ENCODE data around the gene PCDHGB1.

DNA sequence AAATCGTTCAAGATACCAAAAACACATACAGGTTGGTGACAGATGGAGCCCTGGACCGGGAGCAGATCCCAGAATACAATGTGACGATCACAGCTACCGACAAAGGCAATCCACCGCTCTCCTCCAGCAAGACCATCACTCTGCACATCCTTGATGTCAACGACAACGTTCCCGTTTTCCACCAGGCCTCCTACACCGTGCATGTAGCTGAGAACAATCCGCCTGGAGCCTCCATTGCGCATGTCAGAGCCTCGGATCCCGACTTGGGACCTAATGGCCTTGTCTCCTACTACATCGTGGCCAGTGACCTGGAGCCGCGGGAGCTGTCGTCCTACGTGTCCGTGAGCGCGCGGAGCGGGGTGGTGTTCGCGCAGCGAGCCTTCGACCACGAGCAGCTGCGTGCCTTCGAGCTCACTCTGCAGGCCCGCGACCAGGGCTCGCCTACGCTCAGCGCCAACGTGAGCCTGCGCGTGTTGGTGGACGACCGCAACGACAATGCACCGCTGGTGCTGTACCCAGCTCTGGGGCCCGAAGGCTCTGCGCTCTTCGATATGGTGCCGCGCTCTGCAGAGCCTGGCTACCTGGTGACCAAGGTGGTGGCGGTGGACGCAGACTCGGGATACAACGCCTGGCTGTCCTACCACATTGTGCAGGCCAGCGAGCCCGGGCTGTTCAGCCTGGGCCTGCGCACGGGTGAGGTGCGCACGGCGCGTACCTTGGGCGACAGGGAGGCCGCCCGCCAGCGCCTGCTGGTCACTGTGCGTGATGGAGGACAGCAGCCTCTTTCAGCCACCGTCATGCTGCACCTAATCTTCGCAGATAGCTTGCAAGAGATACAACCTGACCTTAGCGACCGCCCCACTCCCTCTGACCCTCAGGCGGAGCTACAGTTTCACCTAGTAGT lies 21.9 kb downstream of the PCDHGB1 start:
- TF ChIP-seq CTCF (IDR thresholded peaks at IDR 0.05; ENCODE audit: low read depth, low read length) (no peak), EZH2phosphoT487 (IDR thresholded peaks at IDR 0.05; ENCODE audit: low read depth) (no peak)

Data from OCI-LY3 (cell line).